Activated CD4-positive, CD25-positive, alpha-beta regulatory T cell treated with anti-CD3 and anti-CD28 coated beads, Interleukin-2, amount 50 U/mL, for 16 hours (primary cell): Measurements from ENCODE around the gene RBM22.

Experiments
- DNase-seq: peaks from one replicate; pipeline ENCODE4 v3.0.0-alpha.2; 2020; ENCODE audit warnings: low read depth, low spot score

RBM22 gene

GRCh38 chr5:150672884-150673275 lies 28.0 kb downstream of the RBM22 start:
- DNase-seq, result no peak

GRCh38 chr5:150672237-150672883 lies 28.5 kb downstream of the RBM22 start:
- no peak for DNase-seq

- no peak for DNase-seq
These were observed 29.2 kb downstream of the RBM22 start for GRCh38 chr5:150671509-150672236.

- DNase-seq, result no peak
These were observed 29.9 kb downstream of the RBM22 start for GRCh38 chr5:150670948-150671310.

- no peak for DNase-seq
These were observed 30.5 kb downstream of the RBM22 start for GRCh38 chr5:150670275-150670947.

GRCh38 chr5:150665044-150665443 lies 35.8 kb downstream of the RBM22 start:
- DNase-seq, result no peak

- DNase-seq, result no peak
These were observed 36.9 kb downstream of the RBM22 start for GRCh38 chr5:150663936-150664335.

GRCh38 chr5:150662731-150663516 lies 37.9 kb downstream of the RBM22 start:
- DNase-seq, result no peak

GRCh38 chr5:150661821-150662596 lies 38.9 kb downstream of the RBM22 start:
- no peak for DNase-seq

- DNase-seq, result no peak
These were observed 39.8 kb downstream of the RBM22 start, which contains the start of gene MYOZ3 for GRCh38 chr5:150661086-150661485. Gene MYOZ3 (plus strand): TSS chr5:150661251. CDS start chr5:150662942, 1,691 bp downstream.

GRCh38 chr5:150660108-150660831 lies 40.6 kb downstream of the RBM22 start:
- no peak for DNase-seq

- DNase-seq, result no peak
These were observed 41.3 kb downstream of the RBM22 start for GRCh38 chr5:150659360-150660107.

- DNase-seq, result no peak
These were observed 42.1 kb downstream of the RBM22 start for GRCh38 chr5:150658699-150659265.

- no peak for DNase-seq
These were observed 42.7 kb downstream of the RBM22 start for GRCh38 chr5:150658121-150658520.

- peak; percentile 47 for DNase-seq
These were observed 44.4 kb downstream of the RBM22 start for GRCh38 chr5:150656191-150657132.

GRCh38 chr5:150655221-150655620 lies 45.6 kb downstream of the RBM22 start:
- no peak for DNase-seq

- DNase-seq, result no peak
These were observed 46.9 kb downstream of the RBM22 start for GRCh38 chr5:150653762-150654556.
